ENCODE measurements around the gene TRA2A. TPM values are rescaled to one million over a fixed set of nuclear protein-coding genes. Genes with fewer than 3 reads are reported as not detected.

The TRA2A gene
- total RNA-seq, 4 donors from 2014 or later: 23.7 to 54.0 (median 38.9) TPM

DNA sequence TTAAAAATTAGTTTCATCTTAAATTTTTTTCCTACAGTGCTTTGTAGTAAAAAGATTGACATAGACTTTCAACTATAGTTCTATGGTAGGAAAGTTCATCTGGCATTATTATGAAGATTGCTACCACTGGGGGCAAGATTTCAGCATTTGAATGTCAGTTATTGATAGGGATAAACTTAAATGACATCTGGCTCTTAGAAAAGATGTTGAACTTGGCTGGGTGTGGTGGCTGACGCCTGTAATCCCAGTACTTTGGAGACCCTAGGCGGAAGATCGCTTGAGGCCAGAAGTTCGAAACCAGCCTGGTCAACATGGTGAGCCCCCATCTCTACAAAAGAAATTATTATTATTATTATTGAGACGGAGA is 1.4 kb upstream of the TRA2A start:
- DNase-seq: no peak
- TF ChIP-seq POLR2A (IDR thresholded peaks at IDR 0.05): no peak
- TF ChIP-seq CTCF (IDR thresholded peaks at IDR 0.05): no peak
- Histone ChIP-seq H3K27me3 (no peaks in the 10 kb centered on the region), H3K4me1 (peaks cover 6 to 31% (median 20%) of the 10 kb centered on the region in 3 donors), H3K4me3 (no peak overlapping the region), H3K9me3 (no peaks in the 10 kb centered on the region), H3K36me3 (peaks cover 0 to 4% (median 0%) of the 10 kb centered on the region in 3 donors), H3K27ac (no peak overlapping the region)
- WGBS, 2 donors: 85 to 94% methylated on average over 5 of the region's 5 CpGs
- intact Hi-C loops (cut with DNase I): no loop called here

- H3K4me3 ChIP-seq: peak overlapping the region in 3 of 4 donors; percentile 88 to 97 (median 97)
- no peaks in the 10 kb centered on the region for H3K27me3 ChIP-seq
- 85 to 89% methylated on average over 18 to 21 of the region's 23 CpGs for WGBS, 2 donors
- DNase-seq: no peak
- intact Hi-C loops (cut with DNase I): no loop called here
- TF ChIP-seq POLR2A (IDR thresholded peaks at IDR 0.05): no peak
- no peak for TF ChIP-seq CTCF (IDR thresholded peaks at IDR 0.05)
- peak overlapping the region; percentile 94 to 100 (median 98) for H3K27ac ChIP-seq
- no peaks in the 10 kb centered on the region for H3K9me3 ChIP-seq
- H3K36me3 ChIP-seq: peaks cover 0 to 4% (median 0%) of the 10 kb centered on the region in 3 donors
- H3K4me1 ChIP-seq: peaks cover 9 to 36% (median 26%) of the 10 kb centered on the region in 3 donors
Observed at GRCh38 chr7:23532490-23533237, 883 bp upstream of the TRA2A start.

DNA sequence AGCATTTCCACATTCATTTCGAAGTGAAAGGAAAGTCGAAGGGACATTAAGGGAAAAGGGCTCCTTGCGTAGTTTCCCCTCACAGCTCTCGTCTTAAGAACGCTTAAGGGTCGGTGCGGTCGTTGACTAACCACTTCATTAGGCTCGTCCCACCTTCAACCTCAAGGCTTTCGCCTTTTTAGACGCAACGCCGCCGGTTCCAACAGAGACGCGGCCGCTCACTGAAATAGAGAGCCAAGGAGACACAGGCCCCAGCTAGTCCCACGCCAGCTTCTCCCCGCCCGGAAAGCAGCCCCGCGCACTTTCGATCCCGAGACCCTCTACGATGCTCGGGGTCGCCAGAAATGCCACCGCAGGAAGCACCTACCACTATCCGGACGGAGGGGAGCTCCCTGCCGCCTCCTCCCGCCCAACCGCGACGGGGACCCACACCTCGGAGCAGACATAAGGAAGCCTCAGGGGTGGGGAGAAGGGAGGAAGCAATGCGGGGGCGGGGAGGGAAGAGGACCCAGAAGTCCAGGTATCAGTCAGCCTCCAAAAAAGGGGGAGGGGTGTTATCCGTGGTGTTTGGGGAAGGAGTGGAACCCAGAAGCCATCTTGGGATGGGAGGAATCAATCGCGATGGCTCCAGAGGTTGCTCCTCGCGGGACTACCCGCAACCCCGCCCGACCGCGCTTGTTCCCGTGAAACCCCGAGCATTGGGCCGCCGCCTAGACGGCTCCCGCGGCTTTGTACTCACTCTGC is 559 bp downstream of the TRA2A start:
- H3K27me3 ChIP-seq: no peaks in the 10 kb centered on the region
- peaks cover 0 to 4% (median 0%) of the 10 kb centered on the region in 3 donors for H3K36me3 ChIP-seq
- whole genome bisulfite sequencing, 2 donors: 0 to 1% methylated on average over 20 to 22 of the region's 55 CpGs
- peak overlapping the region; percentile 94 to 100 (median 98) for H3K27ac ChIP-seq
- peak in 1 of 4 donors; percentile 24 for TF ChIP-seq POLR2A (IDR thresholded peaks at IDR 0.05)
- TF ChIP-seq CTCF (IDR thresholded peaks at IDR 0.05): no peak
- no peaks in the 10 kb centered on the region for H3K9me3 ChIP-seq
- H3K4me3 ChIP-seq: peak overlapping the region; percentile 76 to 97 (median 92)
- H3K4me1 ChIP-seq: peaks cover 19 to 51% (median 26%) of the 10 kb centered on the region in 3 donors
- intact Hi-C loops (cut with DNase I): no loop called here
- DNase-seq: no peak

DNA sequence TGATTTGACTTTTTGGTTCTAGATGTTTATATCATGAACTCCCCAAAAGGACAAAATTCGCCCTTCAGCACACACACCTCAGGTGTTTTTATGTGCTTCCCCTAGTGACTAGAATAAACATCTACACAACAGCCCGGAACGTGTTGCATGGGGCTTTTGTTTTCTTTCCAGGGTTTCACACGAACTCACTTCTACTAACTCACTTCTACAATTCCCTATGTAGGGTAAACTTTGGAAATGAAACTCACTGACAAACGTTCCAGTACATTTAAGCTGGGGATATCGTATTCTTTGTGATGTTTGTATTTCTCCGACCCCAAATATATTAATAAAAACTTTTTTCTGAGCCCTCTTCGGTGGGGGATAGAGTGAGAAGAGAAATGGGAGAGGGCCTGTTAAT is 1.4 kb downstream of the TRA2A start:
- Histone ChIP-seq H3K4me3 (peak overlapping the region; percentile 76 to 97 (median 92)), H3K36me3 (peaks cover 0 to 4% (median 0%) of the 10 kb centered on the region in 3 donors), H3K27me3 (no peaks in the 10 kb centered on the region), H3K27ac (peak overlapping the region in 3 of 4 donors; percentile 94 to 100 (median 96)), H3K9me3 (no peaks in the 10 kb centered on the region), H3K4me1 (peaks cover 19 to 59% (median 29%) of the 10 kb centered on the region in 3 donors)
- DNase-seq: no peak
- WGBS, 2 donors: 1% methylated on average over 8 of the region's 8 CpGs
- TF ChIP-seq CTCF (IDR thresholded peaks at IDR 0.05): no peak
- no peak for TF ChIP-seq POLR2A (IDR thresholded peaks at IDR 0.05)
- intact Hi-C loops (cut with DNase I): no loop called here
